Endodermal cell (in vitro differentiated cells): ENCODE data around the gene LILRA5. TPM values are rescaled to one million over a fixed set of nuclear protein-coding genes. Genes with fewer than 3 reads are reported as not detected.

ENCODE experiments used
- DNase-seq: peaks from one replicate; pipeline ENCODE4 v3.0.0-alpha.2; 2017
- H3K27ac ChIP-seq: 2 replicates; pipeline ENCODE4 v1.5.1; 2013; ENCODE audit warnings: mild to moderate bottlenecking, low read depth, low read length, moderate library complexity
- H3K27me3 ChIP-seq: 2 replicates; pipeline ENCODE4 v1.6.1; 2013; ENCODE audit warnings: mild to moderate bottlenecking, low read length, moderate library complexity; ENCODE audit not compliant: insufficient read depth, control insufficient read depth, poor library complexity, severe bottlenecking
- H3K36me3 ChIP-seq: 2 replicates; pipeline ENCODE4 v1.7.0; 2013; ENCODE audit warnings: mild to moderate bottlenecking, low read length, moderate library complexity; ENCODE audit not compliant: control insufficient read depth, insufficient read depth
- H3K4me1 ChIP-seq: one replicate; pipeline ENCODE4 v1.7.0; 2013; ENCODE audit warnings: low read length; ENCODE audit not compliant: control insufficient read depth, insufficient read depth
- H3K4me3 ChIP-seq: 2 replicates; pipeline ENCODE4 v1.5.1; 2013; ENCODE audit warnings: mild to moderate bottlenecking, low read length, moderate library complexity
- H3K9ac ChIP-seq: 2 replicates; pipeline ENCODE4 v1.6.1; 2013; ENCODE audit warnings: mild to moderate bottlenecking, low read length, moderate library complexity; ENCODE audit not compliant: poor library complexity, severe bottlenecking; ENCODE audit errors: extremely low read depth
- H3K9me3 ChIP-seq: 2 replicates; pipeline ENCODE4 v1.6.1; 2013; ENCODE audit warnings: mild to moderate bottlenecking, low read length, moderate library complexity; ENCODE audit not compliant: control insufficient read depth
- H3K27ac Mint-ChIP-seq: 2 replicates; pipeline ENCODE4 v1.8.0; 2020; ENCODE audit warnings: mixed read lengths
- H3K27me3 Mint-ChIP-seq: 2 replicates; pipeline ENCODE4 v1.8.0; 2021; ENCODE audit warnings: mild to moderate bottlenecking, mixed read lengths; ENCODE audit not compliant: insufficient read depth
- H3K36me3 Mint-ChIP-seq: 2 replicates; pipeline ENCODE4 v1.8.0; 2020; ENCODE audit warnings: low read depth, mixed read lengths
- H3K4me1 Mint-ChIP-seq: 2 replicates; pipeline ENCODE4 v1.8.0; 2020; ENCODE audit warnings: mixed read lengths
- H3K4me3 Mint-ChIP-seq: 2 replicates; pipeline ENCODE4 v1.8.0; 2020; ENCODE audit warnings: mild to moderate bottlenecking, moderate library complexity, mixed read lengths
- H3K9me3 Mint-ChIP-seq: 2 replicates; pipeline ENCODE4 v1.8.0; 2020; ENCODE audit warnings: mild to moderate bottlenecking, mixed read lengths
- CTCF ChIP-seq: fragments of 200-600 bp; sonication (generic); conservative IDR thresholded peaks from 2 replicates; pipeline ENCODE4 v1.5.0; 2021; ENCODE audit warnings: antibody characterized with exemption, mild to moderate bottlenecking
- WGBS, 2 experiments: methylation state at CpG; one replicate each; pipeline versions ENCODE4 v1.1.5 to v1.1.7; 2013; ENCODE audit warnings: missing lambda C conversion rate in 2 of 2, mixed read lengths in 1 of 2; ENCODE audit not compliant: insufficient coverage in 1 of 2, insufficient read length in 1 of 2; 5-methylcytosine and 5-hydroxymethylcytosine counted together
- microRNA-seq: library from miRNA; unstranded; fragments of <30 nt; microRNA quantifications from one replicate; pipeline ENCODE4 v1.2.0, GENCODE V29; 2020; ENCODE audit warnings: borderline microRNAs expressed
- total RNA-seq, 2 donors: library from RNA; stranded (reverse); fragmentation: NEBNext Ultra II Directional in 1 of 2; extraction: Animal tissue kit (Norgen Biotek cat#: 25700) in 1 of 2; gene quantifications; 2 replicates in 1 of 2; 3 replicates in 1 of 2; pipeline ENCODE4 v1.2.1, GENCODE V29; 2021

Gene LILRA5
- total RNA-seq, 2 donors from 2014 or later, result not detected

GRCh38 chr19:54262066-54262465 lies 50.9 kb downstream of the LILRA5 start:
- Histone ChIP-seq H3K4me3 (no peak overlapping the region), H3K4me1 (no peaks in the 10 kb centered on the region), H3K9ac (no peak overlapping the region), H3K36me3 (no peaks in the 10 kb centered on the region), H3K9me3 (no peaks in the 10 kb centered on the region), H3K27ac (no peak overlapping the region), H3K27me3 (no peaks in the 10 kb centered on the region)
- TF ChIP-seq CTCF, result no peak
- Mint-ChIP-seq H3K4me1 (no peaks in the 10 kb centered on the region), H3K27ac (no peak overlapping the region), H3K27me3 (peaks cover 16% of the 10 kb centered on the region), H3K36me3 (no peaks in the 10 kb centered on the region), H3K4me3 (no peak overlapping the region), H3K9me3 (no peaks in the 10 kb centered on the region)
- peak; percentile 32 for DNase-seq
- 88 to 93% methylated on average over 8 to 11 of the region's 11 CpGs for WGBS, 2 experiments

DNA sequence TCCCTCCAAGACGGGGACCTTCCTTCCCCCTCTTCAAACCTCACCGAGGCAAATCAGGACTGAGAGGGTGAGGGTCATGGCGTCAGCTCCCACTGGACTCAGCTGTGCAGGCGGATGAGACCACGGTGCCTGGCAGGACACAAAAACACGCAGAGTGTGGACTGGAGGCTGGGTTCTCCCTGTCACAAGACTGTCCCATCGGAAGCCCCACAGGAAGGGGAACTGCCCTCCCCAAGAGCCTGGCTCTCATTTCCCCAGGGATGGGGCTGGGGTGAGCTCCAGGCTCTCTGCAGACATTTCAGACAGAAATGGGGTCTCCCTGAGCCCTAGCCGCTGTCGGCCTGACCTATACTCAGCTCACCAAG lies 55.9 kb downstream of the LILRA5 start, which contains the start of gene LILRB5:
Gene LILRB5 (minus strand): TSS at position 158 of the 365 bp plus-strand sequence. CDS start 80 bp downstream, at position 78.
- H3K9ac ChIP-seq, result no peak within 1 kb of the TSS
- TF ChIP-seq CTCF, result no peak
- H3K27ac ChIP-seq, result no peak within 1 kb of the TSS
- DNase-seq, result peak; percentile 33
- Mint-ChIP-seq H3K9me3 (no peaks in the 10 kb centered on the region), H3K4me3 (no peak within 1 kb of the TSS), H3K4me1 (no peaks in the 10 kb centered on the region), H3K36me3 (no peaks in the 10 kb centered on the region), H3K27me3 (peaks cover 5% of the 10 kb centered on the region), H3K27ac (no peak within 1 kb of the TSS)
- H3K4me3 ChIP-seq, result no peak within 1 kb of the TSS
- no peaks in the 10 kb centered on the region for H3K27me3 ChIP-seq
- H3K4me1 ChIP-seq, result no peaks in the 10 kb centered on the region
- 85 to 87% methylated on average over 5 to 9 of the region's 9 CpGs for WGBS, 2 experiments
- no peaks in the 10 kb centered on the region for H3K9me3 ChIP-seq
- H3K36me3 ChIP-seq, result no peaks in the 10 kb centered on the region

Small RNA genes within 50 kb of the gene (microRNA-seq; reads per million reads assigned to microRNA genes)
- gene MIR4752, result not detected

Other genes starting within 250 kb of the LILRA5 start
- not detected for gene VSTM1, start 249.3 kb downstream of the LILRA5 start, total RNA-seq
- not detected for gene TARM1, start 231.8 kb downstream of the LILRA5 start, total RNA-seq
- gene OSCAR, start 212.4 kb downstream of the LILRA5 start, total RNA-seq, result under 1 TPM; 0.20 to 0.44 TPM
- gene NDUFA3, start 210.3 kb downstream of the LILRA5 start, total RNA-seq, result 100 to 1,000 TPM; 196 to 229 TPM
- 10 to 100 TPM; 19.5 to 21.6 TPM for gene TFPT, start 197.5 kb downstream of the LILRA5 start, total RNA-seq
- gene PRPF31, start 197.4 kb downstream of the LILRA5 start, total RNA-seq, result 10 to 100 TPM; 79.0 to 85.5 TPM
- gene CNOT3, start 175.4 kb downstream of the LILRA5 start, total RNA-seq, result 10 to 100 TPM; 78.9 to 82.7 TPM
- 1 to 10 TPM; 3.6 to 4.0 TPM for gene LENG1, start 153.4 kb downstream of the LILRA5 start, total RNA-seq
- 10 to 100 TPM; 32.7 to 46.6 TPM for gene TMC4, start 140.0 kb downstream of the LILRA5 start, total RNA-seq
- gene MBOAT7, start 123.6 kb downstream of the LILRA5 start, total RNA-seq, result 100 to 1,000 TPM; 126 to 131 TPM
- gene TSEN34, start 121.9 kb downstream of the LILRA5 start, total RNA-seq, result 10 to 100 TPM; 26.0 to 27.5 TPM
- 1,000 to 10,000 TPM; 1,302 to 1,460 TPM for gene RPS9, start 112.3 kb downstream of the LILRA5 start, total RNA-seq
- gene LILRB3, start 90.2 kb downstream of the LILRA5 start, total RNA-seq, result not detected
- gene LILRA6, start 70.4 kb downstream of the LILRA5 start, total RNA-seq, result not detected
- gene LILRB5, start 55.9 kb downstream of the LILRA5 start, total RNA-seq, result not detected
- gene LILRB2, start 32.1 kb downstream of the LILRA5 start, total RNA-seq, result not detected
- not detected for gene LILRA4, start 26.0 kb upstream of the LILRA5 start, total RNA-seq
- gene LAIR1, start 51.8 kb upstream of the LILRA5 start, total RNA-seq, result not detected
- gene TTYH1, start 102.3 kb upstream of the LILRA5 start, total RNA-seq, result 1 to 10 TPM; 1.0 to 2.0 TPM
- gene LENG8, start 136.0 kb upstream of the LILRA5 start, total RNA-seq, result 100 to 1,000 TPM; 139 to 171 TPM
- gene LENG9, start 150.6 kb upstream of the LILRA5 start, total RNA-seq, result 1 to 10 TPM; 2.5 to 3.5 TPM
- gene CDC42EP5, start 160.1 kb upstream of the LILRA5 start, total RNA-seq, result under 1 TPM in 1 of 2 donors, not detected in 1; 0.49 TPM
- gene LAIR2, start 189.7 kb upstream of the LILRA5 start, total RNA-seq, result not detected